Measurements from ENCODE around the gene KPNA6. TPM values are rescaled to one million over a fixed set of nuclear protein-coding genes. Genes with fewer than 3 reads are reported as not detected.

The KPNA6 gene
- total and polyA plus RNA-seq, 9 of the 15 experiments (the other 6 are each of a cell fraction or from before 2014, with no cell fraction given), result 20.1 to 54.6 (median 32.2) TPM

DNA sequence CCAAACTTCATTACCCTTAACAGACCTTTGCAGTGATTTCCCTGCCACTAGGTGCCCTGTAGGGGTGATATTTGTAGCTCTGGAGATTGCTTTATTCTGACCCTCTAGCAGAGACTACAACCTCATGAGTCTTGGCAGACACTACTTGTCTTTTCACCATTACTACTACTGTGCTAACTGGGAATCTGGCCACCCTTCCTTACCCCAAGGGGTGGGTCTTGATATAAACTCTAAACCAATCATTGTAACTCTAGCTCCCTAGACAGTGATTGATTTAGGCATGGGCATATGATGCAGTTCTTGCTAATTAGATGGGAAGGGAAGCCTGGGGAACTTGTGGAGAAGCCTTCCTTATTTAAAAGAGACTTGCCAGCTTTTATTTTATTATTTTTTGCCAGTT lies 3.9 kb downstream of the KPNA6 start (continued):
- TF ChIP-seq, protein P1, sequence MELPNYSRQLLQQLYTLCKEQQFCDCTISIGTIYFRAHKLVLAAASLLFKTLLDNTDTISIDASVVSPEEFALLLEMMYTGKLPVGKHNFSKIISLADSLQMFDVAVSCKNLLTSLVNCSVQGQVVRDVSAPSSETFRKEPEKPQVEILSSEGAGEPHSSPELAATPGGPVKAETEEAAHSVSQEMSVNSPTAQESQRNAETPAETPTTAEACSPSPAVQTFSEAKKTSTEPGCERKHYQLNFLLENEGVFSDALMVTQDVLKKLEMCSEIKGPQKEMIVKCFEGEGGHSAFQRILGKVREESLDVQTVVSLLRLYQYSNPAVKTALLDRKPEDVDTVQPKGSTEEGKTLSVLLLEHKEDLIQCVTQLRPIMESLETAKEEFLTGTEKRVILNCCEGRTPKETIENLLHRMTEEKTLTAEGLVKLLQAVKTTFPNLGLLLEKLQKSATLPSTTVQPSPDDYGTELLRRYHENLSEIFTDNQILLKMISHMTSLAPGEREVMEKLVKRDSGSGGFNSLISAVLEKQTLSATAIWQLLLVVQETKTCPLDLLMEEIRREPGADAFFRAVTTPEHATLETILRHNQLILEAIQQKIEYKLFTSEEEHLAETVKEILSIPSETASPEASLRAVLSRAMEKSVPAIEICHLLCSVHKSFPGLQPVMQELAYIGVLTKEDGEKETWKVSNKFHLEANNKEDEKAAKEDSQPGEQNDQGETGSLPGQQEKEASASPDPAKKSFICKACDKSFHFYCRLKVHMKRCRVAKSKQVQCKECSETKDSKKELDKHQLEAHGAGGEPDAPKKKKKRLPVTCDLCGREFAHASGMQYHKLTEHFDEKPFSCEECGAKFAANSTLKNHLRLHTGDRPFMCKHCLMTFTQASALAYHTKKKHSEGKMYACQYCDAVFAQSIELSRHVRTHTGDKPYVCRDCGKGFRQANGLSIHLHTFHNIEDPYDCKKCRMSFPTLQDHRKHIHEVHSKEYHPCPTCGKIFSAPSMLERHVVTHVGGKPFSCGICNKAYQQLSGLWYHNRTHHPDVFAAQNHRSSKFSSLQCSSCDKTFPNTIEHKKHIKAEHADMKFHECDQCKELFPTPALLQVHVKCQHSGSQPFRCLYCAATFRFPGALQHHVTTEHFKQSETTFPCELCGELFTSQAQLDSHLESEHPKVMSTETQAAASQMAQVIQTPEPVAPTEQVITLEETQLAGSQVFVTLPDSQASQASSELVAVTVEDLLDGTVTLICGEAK (IDR thresholded peaks at IDR 0.05), result no peak
- TF ChIP-seq, protein P1 (CRISPR knock-in tag; IDR thresholded peaks at IDR 0.05), result no peak
- no peak for TF ChIP-seq COPS2 (conservative IDR thresholded peaks at IDR 0.05)
- no peak for TF ChIP-seq ZSCAN29 (IDR thresholded peaks at IDR 0.05)
- TF ChIP-seq TAF15 (IDR thresholded peaks at IDR 0.05; ENCODE audit: low read depth, low read length), result no peak
- TF ChIP-seq CREB1 (IDR thresholded peaks at IDR 0.05), result no peak
- no peak for TF ChIP-seq CREB1 (CRISPR knock-in tag; IDR thresholded peaks at IDR 0.05)
- no peak for TF ChIP-seq NFRKB (IDR thresholded peaks at IDR 0.05; ENCODE audit: low read depth)
- TF ChIP-seq, protein P2, sequence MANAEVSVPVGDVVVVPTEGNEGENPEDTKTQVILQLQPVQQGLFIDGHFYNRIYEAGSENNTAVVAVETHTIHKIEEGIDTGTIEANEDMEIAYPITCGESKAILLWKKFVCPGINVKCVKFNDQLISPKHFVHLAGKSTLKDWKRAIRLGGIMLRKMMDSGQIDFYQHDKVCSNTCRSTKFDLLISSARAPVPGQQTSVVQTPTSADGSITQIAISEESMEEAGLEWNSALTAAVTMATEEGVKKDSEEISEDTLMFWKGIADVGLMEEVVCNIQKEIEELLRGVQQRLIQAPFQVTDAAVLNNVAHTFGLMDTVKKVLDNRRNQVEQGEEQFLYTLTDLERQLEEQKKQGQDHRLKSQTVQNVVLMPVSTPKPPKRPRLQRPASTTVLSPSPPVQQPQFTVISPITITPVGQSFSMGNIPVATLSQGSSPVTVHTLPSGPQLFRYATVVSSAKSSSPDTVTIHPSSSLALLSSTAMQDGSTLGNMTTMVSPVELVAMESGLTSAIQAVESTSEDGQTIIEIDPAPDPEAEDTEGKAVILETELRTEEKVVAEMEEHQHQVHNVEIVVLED (CRISPR knock-in tag; IDR thresholded peaks at IDR 0.05), result no peak
- TF ChIP-seq ARID3A (IDR thresholded peaks at IDR 0.05; ENCODE audit: borderline replicate concordance, low read depth, low read length), result no peak
- peak in 1 of 2 experiments; percentile 49; a peak in 2 of 4 replicates for TF ChIP-seq KDM1A (IDR thresholded peaks at IDR 0.05)
- TF ChIP-seq SAP30 (IDR thresholded peaks at IDR 0.05; ENCODE audit: borderline replicate concordance, insufficient read depth, low read depth, low read length, poor library complexity, severe bottlenecking), result no peak
- TF ChIP-seq HNRNPUL1 (IDR thresholded peaks at IDR 0.05; ENCODE audit: low read length), result 0 out of 2 replicates have a peak, but pooled peaks have one; percentile 29
- no peak for TF ChIP-seq ZNF3 (CRISPR knock-in tag; IDR thresholded peaks at IDR 0.05)
- TF ChIP-seq SP2 (IDR thresholded peaks at IDR 0.05; ENCODE audit: extremely low read depth, low read depth, low read length, poor library complexity, severe bottlenecking), result no peak
- TF ChIP-seq ZNF76 (CRISPR knock-in tag; IDR thresholded peaks at IDR 0.05; ENCODE audit: borderline replicate concordance), result no peak
- no peak for TF ChIP-seq SMAD1 (IDR thresholded peaks at IDR 0.05; ENCODE audit: low read depth, low read length, partially characterized antibody)
- no peak for TF ChIP-seq NCOA4 (IDR thresholded peaks at IDR 0.05; ENCODE audit: partially characterized antibody)
